Measurements from ENCODE around the gene SH3YL1. TPM values are rescaled to one million over a fixed set of nuclear protein-coding genes. Genes with fewer than 3 reads are reported as not detected.

Gene SH3YL1
- polyA plus RNA-seq, 4 donors: 75.5 to 133 (median 107) TPM

- no peak for DNase-seq
- WGBS, 3 donors: 74 to 82% (median 75%) methylated on average over 4 of the region's 4 CpGs
- no peak overlapping the region for H3K27ac ChIP-seq (ENCODE audit: low read depth in 1 of 3, low read length in 2 of 3)
- H3K27me3 ChIP-seq (ENCODE audit: control insufficient read depth in 3 of 3, insufficient read depth in 3 of 3, low read length in 3 of 3): no peaks in the 10 kb centered on the region
- no peak overlapping the region for H3K4me3 ChIP-seq (ENCODE audit: low read depth in 1 of 3, low read length in 3 of 3)
- FAIRE-seq: no peak
- no peaks in the 10 kb centered on the region for H3K9me3 ChIP-seq (ENCODE audit: control insufficient read depth in 2 of 2, insufficient read depth in 1 of 2, low read depth in 1 of 2, low read length in 1 of 2)
- H3K4me1 ChIP-seq (ENCODE audit: control insufficient read depth in 3 of 3, insufficient read depth in 2 of 3, low read depth in 1 of 3, low read length in 2 of 3): peaks cover 0 to 10% (median 0%) of the 10 kb centered on the region in 3 donors
- peaks cover 9 to 39% (median 16%) of the 10 kb centered on the region in 3 donors for H3K36me3 ChIP-seq (ENCODE audit: control insufficient read depth in 3 of 3, insufficient read depth in 2 of 3, low read depth in 1 of 3, low read length in 3 of 3)
These were observed 15.5 kb upstream of the SH3YL1 start for GRCh38 chr2:279366-279765.

GRCh38 chr2:278927-279320 lies 15.1 kb upstream of the SH3YL1 start:
- H3K9me3 ChIP-seq (ENCODE audit: control insufficient read depth in 2 of 2, insufficient read depth in 1 of 2, low read depth in 1 of 2, low read length in 1 of 2): no peaks in the 10 kb centered on the region
- H3K27ac ChIP-seq (ENCODE audit: low read depth in 1 of 3, low read length in 2 of 3): no peak overlapping the region
- no peak for DNase-seq
- no peak overlapping the region for H3K4me3 ChIP-seq (ENCODE audit: low read depth in 1 of 3, low read length in 3 of 3)
- H3K27me3 ChIP-seq (ENCODE audit: control insufficient read depth in 3 of 3, insufficient read depth in 3 of 3, low read length in 3 of 3): no peaks in the 10 kb centered on the region
- WGBS, 3 donors: 89 to 94% (median 90%) methylated on average over 4 of the region's 4 CpGs
- H3K36me3 ChIP-seq (ENCODE audit: control insufficient read depth in 3 of 3, insufficient read depth in 2 of 3, low read depth in 1 of 3, low read length in 3 of 3): peaks cover 9 to 39% (median 16%) of the 10 kb centered on the region in 3 donors
- no peak for FAIRE-seq
- H3K4me1 ChIP-seq (ENCODE audit: control insufficient read depth in 3 of 3, insufficient read depth in 2 of 3, low read depth in 1 of 3, low read length in 2 of 3): peaks cover 0 to 10% (median 0%) of the 10 kb centered on the region in 3 donors

GRCh38 chr2:278312-278926 lies 14.6 kb upstream of the SH3YL1 start:
- 70 to 83% (median 77%) methylated on average over 2 of the region's 2 CpGs for whole genome bisulfite sequencing, 3 donors
- FAIRE-seq (no peak), DNase-seq (no peak)
- peaks cover 9 to 39% (median 18%) of the 10 kb centered on the region in 3 donors for H3K36me3 ChIP-seq (ENCODE audit: control insufficient read depth in 3 of 3, insufficient read depth in 2 of 3, low read depth in 1 of 3, low read length in 3 of 3)
- H3K4me3 ChIP-seq (ENCODE audit: low read depth in 1 of 3, low read length in 3 of 3): no peak overlapping the region
- peaks cover 0 to 10% (median 0%) of the 10 kb centered on the region in 3 donors for H3K4me1 ChIP-seq (ENCODE audit: control insufficient read depth in 3 of 3, insufficient read depth in 2 of 3, low read depth in 1 of 3, low read length in 2 of 3)
- H3K9me3 ChIP-seq (ENCODE audit: control insufficient read depth in 2 of 2, insufficient read depth in 1 of 2, low read depth in 1 of 2, low read length in 1 of 2): no peaks in the 10 kb centered on the region
- H3K27ac ChIP-seq (ENCODE audit: low read depth in 1 of 3, low read length in 2 of 3): no peak overlapping the region
- H3K27me3 ChIP-seq (ENCODE audit: control insufficient read depth in 3 of 3, insufficient read depth in 3 of 3, low read length in 3 of 3): no peaks in the 10 kb centered on the region

GRCh38 chr2:275466-275865 lies 11.6 kb upstream of the SH3YL1 start:
- FAIRE-seq: no peak
- Histone ChIP-seq H3K27ac (ENCODE audit: low read depth in 1 of 3, low read length in 2 of 3) (no peak overlapping the region), H3K4me1 (ENCODE audit: control insufficient read depth in 3 of 3, insufficient read depth in 2 of 3, low read depth in 1 of 3, low read length in 2 of 3) (no peaks in the 10 kb centered on the region), H3K4me3 (ENCODE audit: low read depth in 1 of 3, low read length in 3 of 3) (no peak overlapping the region), H3K36me3 (ENCODE audit: control insufficient read depth in 3 of 3, insufficient read depth in 2 of 3, low read depth in 1 of 3, low read length in 3 of 3) (peaks cover 9 to 36% (median 23%) of the 10 kb centered on the region in 3 donors), H3K9me3 (ENCODE audit: control insufficient read depth in 2 of 2, insufficient read depth in 1 of 2, low read depth in 1 of 2, low read length in 1 of 2) (no peaks in the 10 kb centered on the region), H3K27me3 (ENCODE audit: control insufficient read depth in 3 of 3, insufficient read depth in 3 of 3, low read length in 3 of 3) (no peaks in the 10 kb centered on the region)
- 54 to 69% (median 64%) methylated on average over 6 of the region's 6 CpGs for WGBS, 3 donors
- DNase-seq: no peak

DNA sequence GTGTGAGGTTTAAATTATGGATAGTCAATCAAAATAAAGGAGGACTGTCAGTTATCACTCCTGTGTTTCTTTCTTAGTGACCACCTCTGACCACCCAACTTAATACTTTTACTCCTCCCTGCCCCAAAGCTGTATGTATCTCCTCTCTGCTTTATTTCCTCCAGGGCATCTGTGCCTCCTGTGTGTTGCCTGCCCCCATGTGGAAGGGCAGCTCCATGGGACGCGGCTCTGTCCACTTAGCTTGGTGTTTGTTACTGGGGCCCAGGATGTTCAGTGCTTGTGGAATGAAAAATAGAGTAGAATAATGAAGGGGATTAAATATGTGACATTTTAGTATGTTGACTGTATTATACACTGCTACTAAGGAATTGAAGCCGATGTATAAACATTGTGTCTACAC lies 10.7 kb upstream of the SH3YL1 start:
- Histone ChIP-seq H3K4me3 (ENCODE audit: low read depth in 1 of 3, low read length in 3 of 3) (no peak overlapping the region), H3K27ac (ENCODE audit: low read depth in 1 of 3, low read length in 2 of 3) (no peak overlapping the region), H3K9me3 (ENCODE audit: control insufficient read depth in 2 of 2, insufficient read depth in 1 of 2, low read depth in 1 of 2, low read length in 1 of 2) (no peaks in the 10 kb centered on the region), H3K27me3 (ENCODE audit: control insufficient read depth in 3 of 3, insufficient read depth in 3 of 3, low read length in 3 of 3) (no peaks in the 10 kb centered on the region), H3K36me3 (ENCODE audit: control insufficient read depth in 3 of 3, insufficient read depth in 2 of 3, low read depth in 1 of 3, low read length in 3 of 3) (peaks cover 9 to 36% (median 23%) of the 10 kb centered on the region in 3 donors), H3K4me1 (ENCODE audit: control insufficient read depth in 3 of 3, insufficient read depth in 2 of 3, low read depth in 1 of 3, low read length in 2 of 3) (peaks cover 0 to 5% (median 0%) of the 10 kb centered on the region in 3 donors)
- no peak for DNase-seq
- WGBS, 3 donors: 95 to 98% (median 96%) methylated on average over 3 of the region's 3 CpGs
- no peak for FAIRE-seq

DNA sequence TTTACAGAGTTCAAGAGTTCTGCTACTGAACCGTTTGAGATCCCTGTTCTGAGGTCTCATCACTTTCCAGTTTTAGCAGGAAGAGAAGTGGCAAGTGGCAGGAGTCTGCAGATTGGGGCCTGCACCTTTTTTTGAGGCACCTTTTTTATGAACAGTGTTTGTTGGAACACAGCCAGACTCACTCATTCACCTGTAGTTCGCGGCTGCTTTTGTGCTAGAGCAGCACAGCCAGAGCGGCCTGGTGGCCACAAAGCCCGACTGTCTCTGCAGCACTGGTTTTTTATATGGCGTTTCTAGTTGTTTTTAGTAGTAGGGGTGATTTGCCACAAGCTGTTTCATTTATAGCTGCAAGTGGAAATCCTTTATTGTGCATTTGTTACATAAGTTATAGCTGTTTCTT lies 9.5 kb upstream of the SH3YL1 start:
- DNase-seq: no peak
- Histone ChIP-seq H3K9me3 (ENCODE audit: control insufficient read depth in 2 of 2, insufficient read depth in 1 of 2, low read depth in 1 of 2, low read length in 1 of 2) (no peaks in the 10 kb centered on the region), H3K27me3 (ENCODE audit: control insufficient read depth in 3 of 3, insufficient read depth in 3 of 3, low read length in 3 of 3) (no peaks in the 10 kb centered on the region), H3K27ac (ENCODE audit: low read depth in 1 of 3, low read length in 2 of 3) (no peak overlapping the region), H3K4me1 (ENCODE audit: control insufficient read depth in 3 of 3, insufficient read depth in 2 of 3, low read depth in 1 of 3, low read length in 2 of 3) (peaks cover 0 to 5% (median 0%) of the 10 kb centered on the region in 3 donors), H3K4me3 (ENCODE audit: low read depth in 1 of 3, low read length in 3 of 3) (no peak overlapping the region), H3K36me3 (ENCODE audit: control insufficient read depth in 3 of 3, insufficient read depth in 2 of 3, low read depth in 1 of 3, low read length in 3 of 3) (peaks cover 5 to 34% (median 20%) of the 10 kb centered on the region in 3 donors)
- WGBS, 3 donors: 9 to 47% (median 17%) methylated on average over 6 of the region's 6 CpGs
- no peak for FAIRE-seq

DNA sequence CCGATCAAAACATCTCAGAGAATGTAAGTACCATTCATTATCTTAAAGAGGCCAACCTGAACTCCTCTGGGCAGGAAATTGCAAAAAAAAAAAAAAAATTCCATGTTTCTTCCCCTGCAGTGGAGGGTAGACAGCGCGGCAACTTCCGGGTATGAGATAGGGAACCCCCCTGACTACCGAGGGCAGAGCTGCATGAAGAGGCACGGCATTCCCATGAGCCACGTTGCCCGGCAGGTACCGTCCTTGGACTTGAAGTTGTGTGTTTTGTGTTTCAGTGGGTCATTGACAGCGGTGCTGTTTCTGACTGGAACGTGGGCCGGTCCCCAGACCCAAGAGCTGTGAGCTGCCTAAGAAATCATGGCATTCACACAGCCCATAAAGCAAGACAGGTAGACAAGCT lies 8.1 kb upstream of the SH3YL1 start:
- DNase-seq (no peak), FAIRE-seq (no peak)
- no peaks in the 10 kb centered on the region for H3K27me3 ChIP-seq (ENCODE audit: control insufficient read depth in 3 of 3, insufficient read depth in 3 of 3, low read length in 3 of 3)
- H3K9me3 ChIP-seq (ENCODE audit: control insufficient read depth in 2 of 2, insufficient read depth in 1 of 2, low read depth in 1 of 2, low read length in 1 of 2): no peaks in the 10 kb centered on the region
- no peak overlapping the region for H3K27ac ChIP-seq (ENCODE audit: low read depth in 1 of 3, low read length in 2 of 3)
- WGBS, 3 donors: 89 to 94% (median 92%) methylated on average over 12 of the region's 12 CpGs
- H3K4me3 ChIP-seq (ENCODE audit: low read depth in 1 of 3, low read length in 3 of 3): no peak overlapping the region
- H3K4me1 ChIP-seq (ENCODE audit: control insufficient read depth in 3 of 3, insufficient read depth in 2 of 3, low read depth in 1 of 3, low read length in 2 of 3): peaks cover 0 to 5% (median 0%) of the 10 kb centered on the region in 3 donors
- peaks cover 3 to 26% (median 15%) of the 10 kb centered on the region in 3 donors for H3K36me3 ChIP-seq (ENCODE audit: control insufficient read depth in 3 of 3, insufficient read depth in 2 of 3, low read depth in 1 of 3, low read length in 3 of 3)

DNA sequence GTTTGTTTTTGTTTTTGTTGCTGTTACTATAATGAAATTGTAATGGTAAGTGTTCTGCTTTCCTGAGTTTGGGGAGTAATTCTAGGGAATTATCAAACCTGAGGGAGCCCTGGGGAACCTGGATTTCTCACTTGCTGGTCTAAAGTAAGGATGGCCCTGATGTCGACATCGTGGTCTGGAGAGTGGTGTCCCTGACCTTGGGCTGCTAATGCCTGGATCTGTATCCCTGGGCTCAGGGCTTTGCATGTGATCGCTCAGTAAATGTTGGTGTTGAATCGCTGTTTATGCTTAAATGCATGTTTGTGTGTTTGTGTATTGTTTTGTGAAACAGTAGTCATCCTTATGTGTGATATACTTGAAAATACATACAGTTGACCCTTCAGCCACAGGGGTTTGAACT lies 7.0 kb upstream of the SH3YL1 start:
- H3K9me3 ChIP-seq (ENCODE audit: control insufficient read depth in 2 of 2, insufficient read depth in 1 of 2, low read depth in 1 of 2, low read length in 1 of 2): no peaks in the 10 kb centered on the region

More for the DNA sequence above, 7.0 kb upstream of the SH3YL1 start:
- FAIRE-seq (no peak), DNase-seq (no peak)
- Histone ChIP-seq H3K4me3 (ENCODE audit: low read depth in 1 of 3, low read length in 3 of 3) (no peak overlapping the region), H3K36me3 (ENCODE audit: control insufficient read depth in 3 of 3, insufficient read depth in 2 of 3, low read depth in 1 of 3, low read length in 3 of 3) (peaks cover 3 to 18% (median 10%) of the 10 kb centered on the region in 3 donors), H3K4me1 (ENCODE audit: control insufficient read depth in 3 of 3, insufficient read depth in 2 of 3, low read depth in 1 of 3, low read length in 2 of 3) (peaks cover 0 to 7% (median 6%) of the 10 kb centered on the region in 3 donors), H3K27me3 (ENCODE audit: control insufficient read depth in 3 of 3, insufficient read depth in 3 of 3, low read length in 3 of 3) (no peaks in the 10 kb centered on the region), H3K27ac (ENCODE audit: low read depth in 1 of 3, low read length in 2 of 3) (no peak overlapping the region)
- WGBS, 3 donors: 96% methylated on average over 4 of the region's 4 CpGs
